ENCODE data around the gene INVS.

Gene INVS

GRCh38 chr9:100298378-100298777, 199.3 kb downstream of the INVS start:
- no peak for DNase-seq (ENCODE audit: low spot score)
- H3K27ac ChIP-seq, result no peak overlapping the region
- H3K4me3 ChIP-seq, result no peak overlapping the region
- TF ChIP-seq, protein P1, sequence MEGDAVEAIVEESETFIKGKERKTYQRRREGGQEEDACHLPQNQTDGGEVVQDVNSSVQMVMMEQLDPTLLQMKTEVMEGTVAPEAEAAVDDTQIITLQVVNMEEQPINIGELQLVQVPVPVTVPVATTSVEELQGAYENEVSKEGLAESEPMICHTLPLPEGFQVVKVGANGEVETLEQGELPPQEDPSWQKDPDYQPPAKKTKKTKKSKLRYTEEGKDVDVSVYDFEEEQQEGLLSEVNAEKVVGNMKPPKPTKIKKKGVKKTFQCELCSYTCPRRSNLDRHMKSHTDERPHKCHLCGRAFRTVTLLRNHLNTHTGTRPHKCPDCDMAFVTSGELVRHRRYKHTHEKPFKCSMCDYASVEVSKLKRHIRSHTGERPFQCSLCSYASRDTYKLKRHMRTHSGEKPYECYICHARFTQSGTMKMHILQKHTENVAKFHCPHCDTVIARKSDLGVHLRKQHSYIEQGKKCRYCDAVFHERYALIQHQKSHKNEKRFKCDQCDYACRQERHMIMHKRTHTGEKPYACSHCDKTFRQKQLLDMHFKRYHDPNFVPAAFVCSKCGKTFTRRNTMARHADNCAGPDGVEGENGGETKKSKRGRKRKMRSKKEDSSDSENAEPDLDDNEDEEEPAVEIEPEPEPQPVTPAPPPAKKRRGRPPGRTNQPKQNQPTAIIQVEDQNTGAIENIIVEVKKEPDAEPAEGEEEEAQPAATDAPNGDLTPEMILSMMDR (IDR thresholded peaks at IDR 0.05), result no peak

GRCh38 chr9:100303747-100304146, 204.7 kb downstream of the INVS start:
- TF ChIP-seq, protein P1 (IDR thresholded peaks at IDR 0.05), result no peak
- Histone ChIP-seq H3K4me3 (no peak overlapping the region), H3K27ac (no peak overlapping the region)
- no peak for DNase-seq (ENCODE audit: low spot score)

- DNase-seq (ENCODE audit: low spot score), result no peak
- Histone ChIP-seq H3K4me3 (no peak overlapping the region), H3K27ac (no peak overlapping the region)
- TF ChIP-seq, protein P1 (IDR thresholded peaks at IDR 0.05), result no peak
These were observed 207.2 kb downstream of the INVS start for GRCh38 chr9:100306283-100306682.

GRCh38 chr9:100307080-100307479, 208.0 kb downstream of the INVS start:
- Histone ChIP-seq H3K4me3 (no peak overlapping the region), H3K27ac (no peak overlapping the region)
- DNase-seq (ENCODE audit: low spot score), result no peak
- TF ChIP-seq, protein P1 (IDR thresholded peaks at IDR 0.05), result no peak

- no peak overlapping the region for H3K27ac ChIP-seq
- TF ChIP-seq, protein P1 (IDR thresholded peaks at IDR 0.05), result no peak
These were observed 210.0 kb downstream of the INVS start for GRCh38 chr9:100308965-100309564.

GRCh38 chr9:100309992-100310391, 210.9 kb downstream of the INVS start:
- H3K27ac ChIP-seq, result no peak overlapping the region
- no peak for DNase-seq (ENCODE audit: low spot score)
- H3K4me3 ChIP-seq, result no peak overlapping the region
- TF ChIP-seq, protein P1 (IDR thresholded peaks at IDR 0.05), result no peak

More at GRCh38 chr9:100308965-100309564, 210.0 kb downstream of the INVS start:
- H3K4me3 ChIP-seq, result no peak overlapping the region
- DNase-seq (ENCODE audit: low spot score), result no peak

DNA sequence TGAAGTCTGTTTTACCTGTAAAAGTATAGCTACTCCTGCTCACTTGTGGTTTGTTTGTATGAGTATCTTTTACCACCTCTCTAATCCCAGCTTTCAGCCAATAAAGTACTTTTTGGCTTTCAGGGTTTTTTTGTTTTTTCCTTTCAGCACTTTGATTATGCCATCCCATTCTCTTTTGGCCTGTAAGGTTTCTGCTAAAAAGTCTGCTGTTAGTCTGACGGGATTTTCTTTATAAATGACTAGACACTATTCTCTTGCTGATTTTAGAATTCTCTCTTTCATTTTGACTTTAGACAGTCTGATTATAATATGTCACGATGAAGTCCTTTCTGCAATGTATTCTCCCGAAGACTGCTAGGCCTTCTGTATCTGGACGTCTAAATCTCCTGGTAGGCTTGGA, 216.5 kb downstream of the INVS start:
- Histone ChIP-seq H3K4me3 (no peak overlapping the region), H3K27ac (no peak overlapping the region)
- no peak for DNase-seq (ENCODE audit: low spot score)
- TF ChIP-seq, protein P1 (IDR thresholded peaks at IDR 0.05), result no peak

All from coronary artery (tissue), 2 donors.